Posterior vena cava (tissue), 2 donors: ENCODE measurements around the gene PLEKHA7. TPM values are rescaled to one million over a fixed set of nuclear protein-coding genes. Genes with fewer than 3 reads are reported as not detected.

Experiments
- DNase-seq: peaks from one replicate; pipeline ENCODE4 v3.0.0-alpha.2; 2020; ENCODE audit warnings: low spot score
- intact Hi-C, 2 donors: fragments of 100-400 bp; cut with DNase I; formaldehyde crosslinking; loops; one replicate each; pipeline versions ENCODE4 v1.14.1 to v1.14.2; 2022 to 2023
- total RNA-seq, 2 donors: library from RNA; stranded (reverse); fragmentation: NEBNext Ultra II Directional; extraction: Animal tissue kit (Norgen Biotek cat#: 25700); gene quantifications; one replicate each; pipeline ENCODE4 v1.2.1, GENCODE V29; 2021
- donor health status: DM: yes; HTN: yes; CAD: no.
- donor health status: DM: yes; HTN: yes; CAD: no.

PLEKHA7 gene
- total RNA-seq, 2 donors from 2014 or later = 9.0 to 10.7 TPM

DNA sequence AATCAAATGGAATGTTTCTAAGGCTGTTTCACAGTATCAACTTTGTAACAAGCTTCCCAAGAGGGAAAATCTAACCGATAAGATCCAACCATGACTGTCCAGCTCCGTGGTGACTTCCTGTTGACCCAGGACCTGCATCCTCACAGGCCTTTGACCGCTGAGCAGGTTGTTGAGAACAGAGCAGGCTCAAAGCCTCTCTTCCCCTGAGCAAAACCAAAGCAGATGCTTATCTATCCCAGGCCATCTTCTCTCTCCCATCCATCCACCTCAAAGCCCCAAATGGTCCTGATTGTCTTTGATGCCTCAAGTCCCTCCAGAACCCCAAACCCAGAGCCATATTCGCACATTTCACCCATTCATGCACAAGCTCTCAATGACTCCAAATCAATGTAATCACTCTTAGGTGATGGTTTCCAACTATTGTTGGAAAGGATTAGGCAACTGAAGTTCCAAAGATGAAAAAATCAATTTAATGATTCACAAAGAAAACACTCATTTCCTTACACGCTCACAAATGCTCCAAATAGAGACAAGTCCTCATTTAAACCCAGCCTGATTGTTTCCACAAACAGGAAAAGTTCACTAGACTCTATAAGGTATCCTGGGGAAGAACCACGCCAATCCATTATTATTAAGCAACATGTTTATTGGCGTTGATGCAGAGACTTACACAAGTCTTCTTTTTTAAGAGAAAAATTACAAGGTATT lies 227.0 kb downstream of the PLEKHA7 start:
- intact Hi-C loops = no loop called here
- DNase-seq = no peak

DNA sequence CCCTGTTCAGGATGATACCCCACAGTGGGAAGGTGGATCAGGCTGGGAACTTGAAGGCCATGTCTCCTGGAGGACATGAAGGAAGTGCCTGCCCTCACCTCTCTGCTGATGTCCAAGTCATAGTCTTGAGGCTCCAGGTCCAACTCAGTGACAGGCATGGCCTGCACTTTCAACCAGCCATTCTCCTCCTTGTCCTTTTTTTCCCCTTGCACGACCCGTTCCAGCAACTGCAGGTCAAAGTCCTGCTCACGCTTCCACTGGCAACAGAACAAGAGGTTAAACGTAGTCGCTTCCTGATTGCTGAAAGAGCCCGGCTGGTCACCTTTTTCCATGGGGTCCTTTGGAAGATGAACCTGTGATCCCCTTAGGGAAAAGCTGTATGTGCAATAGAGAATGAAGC lies 228.1 kb downstream of the PLEKHA7 start:
- intact Hi-C loops = no loop called here

DNA sequence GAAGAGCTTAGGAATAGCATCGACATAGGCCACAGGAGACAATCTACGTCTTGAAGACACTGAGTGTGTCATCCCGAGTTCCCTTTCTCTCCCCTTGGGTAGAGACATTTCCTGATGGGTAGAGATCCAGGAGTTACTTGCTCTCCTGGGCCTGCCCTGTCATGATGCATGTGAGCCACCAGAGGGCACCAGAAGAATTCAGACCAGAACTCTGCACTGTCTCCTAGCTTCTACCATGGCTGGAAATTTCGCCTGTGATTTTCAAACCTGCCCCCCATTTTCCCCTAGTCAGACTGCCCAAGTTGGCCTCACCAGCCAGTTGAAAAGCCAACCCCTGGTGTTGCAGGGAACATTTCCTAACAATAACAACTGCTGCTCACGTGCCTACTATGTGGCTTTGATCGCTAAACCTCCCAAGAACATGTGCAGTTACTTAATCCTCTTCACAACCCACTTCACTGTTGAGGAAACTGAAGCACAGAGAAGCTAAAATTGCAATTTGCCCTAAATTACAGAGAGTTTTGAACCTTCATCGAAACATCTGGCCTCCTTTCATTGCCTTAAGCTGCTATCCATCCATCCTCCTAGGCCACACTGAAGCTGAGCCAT lies 228.6 kb downstream of the PLEKHA7 start:
- intact Hi-C loops = no loop called here
- DNase-seq = peak; percentile 83

More for the DNA sequence above, 228.1 kb downstream of the PLEKHA7 start:
- no peak for DNase-seq

DNA sequence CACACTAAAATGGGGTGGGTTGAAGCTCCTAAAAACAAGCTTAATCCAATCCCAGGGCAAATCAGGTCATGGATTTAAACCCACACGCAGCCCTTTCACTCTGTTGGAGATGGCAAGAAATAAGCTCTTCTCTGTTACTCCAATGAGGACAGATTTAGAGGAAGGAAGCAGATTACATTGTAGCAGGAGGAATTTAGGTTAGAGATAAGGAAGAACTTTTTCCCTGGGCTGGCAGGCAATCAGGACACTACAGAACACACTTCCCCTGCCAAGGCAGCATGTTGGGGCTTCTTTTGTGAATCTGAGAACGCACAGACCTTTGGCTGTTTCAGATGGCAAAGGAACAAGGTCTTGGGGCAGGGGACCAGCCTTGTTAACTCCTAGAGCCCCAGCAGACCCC lies 229.5 kb downstream of the PLEKHA7 start:
- no peak for DNase-seq
- intact Hi-C loops = no loop called here

DNA sequence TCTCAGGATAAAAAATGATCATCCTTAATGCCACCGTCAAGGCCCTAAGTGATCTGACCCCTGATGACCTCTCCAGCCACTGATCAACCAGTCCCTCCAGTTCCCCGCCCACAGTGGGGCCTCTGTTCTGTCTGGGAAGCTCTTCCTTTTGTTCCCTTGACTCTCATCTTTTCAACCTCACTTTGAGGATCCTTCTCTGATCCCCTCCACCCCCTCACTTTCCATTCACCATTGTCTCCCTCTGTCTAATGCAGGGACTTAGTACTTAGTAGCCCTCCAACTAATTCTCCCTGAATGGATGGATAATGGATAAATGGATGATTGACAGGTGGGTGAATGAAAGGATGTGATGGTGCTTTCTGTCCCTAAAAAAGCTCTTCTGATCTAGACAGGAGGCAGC lies 230.1 kb downstream of the PLEKHA7 start:
- intact Hi-C loops = no loop called here
- DNase-seq = no peak

DNA sequence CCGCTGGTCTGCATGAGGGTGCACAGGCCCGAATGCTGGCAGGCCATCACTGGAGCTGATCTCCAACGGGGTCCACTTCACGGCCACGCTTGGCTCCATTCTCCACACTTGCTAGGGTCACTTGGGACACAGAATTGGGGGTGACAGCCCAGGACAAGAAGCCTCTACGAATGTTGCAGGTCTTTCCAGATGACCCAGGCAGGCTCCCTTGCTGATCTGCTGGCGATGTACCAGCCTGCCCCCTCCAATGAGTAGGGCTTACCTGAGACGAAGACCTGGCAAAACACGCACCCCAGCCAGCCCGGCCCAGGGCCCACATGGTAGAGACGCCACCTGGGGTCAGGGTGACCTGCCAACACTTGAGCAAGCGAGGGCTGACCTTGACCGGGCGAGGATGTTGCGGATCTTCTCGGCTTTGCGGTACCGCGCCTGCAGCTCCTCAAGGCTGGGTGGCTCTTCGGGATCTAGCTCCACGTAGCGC lies 230.9 kb downstream of the PLEKHA7 start:
- intact Hi-C loops = no loop called here
- DNase-seq = peak; percentile 79

DNA sequence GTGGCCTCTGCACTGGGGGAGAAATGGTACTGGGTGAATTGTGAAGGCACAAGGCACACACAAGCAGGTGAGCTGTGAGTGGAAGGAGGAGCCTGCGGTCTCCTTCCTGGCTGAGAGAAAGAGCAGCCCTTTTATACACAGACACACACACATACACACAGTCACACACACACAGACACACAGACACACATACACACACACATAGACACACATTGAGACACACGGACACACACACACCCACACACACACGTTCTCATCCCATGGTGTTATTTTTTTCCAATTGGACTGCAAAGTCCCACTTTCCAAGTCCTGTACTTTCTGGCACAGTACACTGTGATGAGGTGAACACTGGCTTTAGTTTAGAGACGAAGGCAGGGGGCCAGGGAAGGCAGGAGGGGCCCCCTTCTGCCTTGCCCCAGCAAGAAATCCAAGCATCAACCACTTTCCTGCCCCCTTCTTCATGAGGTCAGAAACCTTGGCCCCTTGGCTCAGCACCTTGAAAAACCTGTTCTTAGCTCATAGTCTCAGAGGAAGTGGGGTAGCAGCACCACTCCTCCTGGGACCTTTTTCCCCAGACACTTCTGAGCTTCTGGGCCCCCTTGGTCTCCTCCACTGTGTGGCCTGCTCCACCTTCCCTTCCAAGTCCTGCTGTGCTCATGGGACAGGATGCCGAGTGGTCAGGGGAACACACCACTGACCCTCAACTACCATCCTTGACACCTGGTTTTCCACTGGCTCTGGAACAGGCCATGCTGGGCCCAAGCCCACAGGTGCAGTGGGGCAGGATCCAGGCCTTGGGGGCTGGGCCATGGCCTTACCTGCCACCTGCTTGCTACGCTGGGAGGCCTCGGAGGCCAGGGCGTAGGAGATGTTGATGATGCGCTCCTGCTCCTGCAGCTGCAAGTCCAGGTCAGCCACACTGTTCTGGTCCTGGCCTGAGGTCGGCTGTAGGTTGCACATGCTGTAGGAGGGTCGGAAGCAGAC lies 232.0 kb downstream of the PLEKHA7 start:
- peak; percentile 65 for DNase-seq
- intact Hi-C loops = no loop called here

DNA sequence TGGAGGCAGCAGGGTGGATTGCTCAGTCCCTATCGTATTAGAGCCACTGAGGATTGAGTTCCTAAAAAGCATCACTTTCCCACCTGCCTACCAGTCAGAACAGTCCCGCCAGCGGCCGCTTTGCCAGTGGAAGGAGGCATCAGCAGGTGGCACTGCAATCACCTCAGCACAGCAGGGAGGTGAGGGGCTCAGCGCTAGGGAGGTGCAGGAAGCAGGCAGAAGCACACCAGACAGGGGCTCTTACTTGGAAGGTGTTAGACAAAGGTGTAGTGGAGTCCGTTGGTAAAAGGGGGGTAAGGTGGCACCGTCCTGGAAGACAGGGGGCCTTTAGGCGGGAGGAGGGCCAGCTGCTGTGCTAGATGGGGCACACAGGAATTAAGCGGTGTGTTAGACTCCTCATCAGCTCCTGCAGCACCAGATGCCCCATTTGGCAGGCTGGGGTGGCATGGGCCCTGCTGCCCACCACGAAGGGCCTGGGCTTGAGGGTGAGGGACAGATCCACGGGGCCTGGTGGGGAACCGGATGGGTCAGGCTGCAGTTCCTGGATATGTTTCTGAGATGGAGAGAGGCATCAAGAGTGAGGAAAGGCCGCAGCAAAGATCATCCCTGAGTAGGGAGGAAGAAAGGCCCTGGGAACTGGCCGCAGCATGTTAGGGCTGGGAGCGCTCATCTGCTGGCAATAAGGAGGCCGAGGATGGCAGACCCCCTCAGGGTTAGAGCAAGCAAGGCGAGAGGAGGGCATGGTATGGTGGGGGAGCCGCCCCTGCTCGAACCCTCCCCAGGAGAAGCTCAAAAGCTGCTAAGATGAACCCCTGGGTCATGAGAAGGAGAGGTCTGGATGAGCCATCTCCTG lies 233.3 kb downstream of the PLEKHA7 start:
- peak; percentile 72 for DNase-seq
- intact Hi-C loops = no loop called here

DNA sequence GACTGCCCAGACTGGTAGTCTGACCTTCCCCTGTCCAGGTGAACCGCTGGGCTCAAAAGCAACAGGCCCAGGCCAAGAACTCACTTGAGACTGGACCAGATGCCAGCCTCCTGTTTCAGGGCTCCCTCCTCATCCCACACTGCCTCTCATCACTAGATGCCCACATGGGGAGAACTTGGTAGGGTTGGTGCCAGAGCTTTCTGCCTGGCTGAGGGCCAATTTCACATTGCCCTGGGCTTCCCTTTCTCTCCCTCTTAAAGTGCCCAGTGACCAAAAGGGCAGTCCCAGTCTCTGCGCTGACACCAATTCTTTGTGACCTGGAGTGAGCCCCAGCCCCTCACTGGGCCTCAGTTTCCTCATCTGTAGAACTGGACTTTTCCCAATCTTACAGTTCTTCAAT lies 234.1 kb downstream of the PLEKHA7 start:
- intact Hi-C loops = no loop called here

DNA sequence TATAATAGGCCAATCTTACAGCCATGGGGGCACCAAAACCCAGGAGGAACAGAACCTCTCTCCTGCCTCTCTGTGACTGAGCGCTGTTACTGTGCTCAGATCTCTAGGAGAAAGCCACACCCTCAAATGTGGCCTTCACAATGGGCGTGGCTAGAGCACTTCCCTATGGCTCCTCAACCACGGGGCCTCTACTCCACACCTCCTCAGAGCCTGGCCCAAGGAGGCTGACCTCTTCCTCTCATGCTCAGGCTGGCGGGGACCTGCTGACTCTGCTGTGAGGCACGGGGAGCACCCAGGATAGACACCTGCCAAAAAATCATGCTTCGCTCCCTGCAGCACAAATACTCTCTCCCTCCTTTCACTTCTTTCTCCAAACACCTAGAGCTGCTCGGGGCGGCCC lies 234.8 kb downstream of the PLEKHA7 start:
- peak; percentile 78 for DNase-seq
- intact Hi-C loops = no loop called here

More for the DNA sequence above, 234.1 kb downstream of the PLEKHA7 start:
- DNase-seq = peak; percentile 55

DNA sequence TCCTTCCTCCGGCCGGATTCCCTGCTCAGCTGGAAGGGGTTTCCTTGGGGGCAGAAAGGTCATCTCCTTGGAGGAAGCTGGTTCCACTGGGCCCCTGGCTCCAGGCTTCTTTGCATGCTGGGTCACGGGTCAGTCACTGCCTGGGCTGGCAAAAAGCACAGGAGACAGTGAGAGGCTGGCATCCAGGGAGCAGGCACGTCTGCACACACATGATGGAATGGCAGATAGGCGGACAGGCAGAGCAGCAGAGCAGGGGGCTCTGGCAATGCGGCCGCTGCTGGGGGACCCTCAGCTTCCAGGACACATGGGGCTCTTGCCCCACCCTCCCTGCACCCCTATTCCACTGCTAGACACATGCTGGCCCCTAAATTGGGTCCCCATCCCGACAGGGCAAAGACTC lies 235.3 kb downstream of the PLEKHA7 start:
- intact Hi-C loops = no loop called here
- peak; percentile 57 for DNase-seq

DNA sequence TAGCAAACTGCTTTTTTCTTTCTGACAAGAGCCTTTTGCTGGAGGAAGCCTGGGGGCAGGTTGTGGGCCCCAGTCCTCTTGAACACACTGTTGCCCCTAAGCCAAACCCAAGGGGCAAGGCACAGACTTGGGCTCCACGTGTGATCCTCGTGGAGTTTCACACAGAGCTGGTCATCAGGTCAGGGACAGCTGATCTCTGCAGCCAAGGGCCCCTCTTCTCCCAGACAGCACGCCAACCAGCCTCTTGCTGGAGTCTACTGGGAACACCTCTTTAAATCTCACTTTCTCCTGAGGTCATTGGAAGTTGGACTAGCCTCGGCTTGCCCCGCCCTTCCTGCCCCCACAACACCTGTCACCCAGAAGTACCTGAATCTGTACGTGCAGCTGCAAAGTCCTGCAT lies 235.9 kb downstream of the PLEKHA7 start:
- intact Hi-C loops = no loop called here
- peak; percentile 52 for DNase-seq

DNA sequence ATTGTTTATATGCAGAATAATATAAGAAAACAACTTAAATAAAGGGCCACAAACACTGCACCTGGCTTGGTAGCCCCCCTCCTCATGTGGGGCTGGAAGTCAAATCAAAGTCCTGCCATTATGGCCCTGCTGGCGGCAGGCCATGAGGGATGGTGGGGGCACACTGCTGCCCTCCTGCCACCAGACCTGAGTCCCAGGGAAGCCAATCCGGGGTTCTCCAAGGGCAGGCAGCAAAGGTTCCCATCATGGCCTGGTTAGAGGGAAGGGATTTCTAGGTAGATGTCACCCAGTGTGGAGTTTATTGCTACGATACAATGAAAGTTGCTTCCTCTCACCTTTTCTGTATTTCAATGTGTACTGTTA lies 236.6 kb downstream of the PLEKHA7 start:
- intact Hi-C loops = no loop called here

DNA sequence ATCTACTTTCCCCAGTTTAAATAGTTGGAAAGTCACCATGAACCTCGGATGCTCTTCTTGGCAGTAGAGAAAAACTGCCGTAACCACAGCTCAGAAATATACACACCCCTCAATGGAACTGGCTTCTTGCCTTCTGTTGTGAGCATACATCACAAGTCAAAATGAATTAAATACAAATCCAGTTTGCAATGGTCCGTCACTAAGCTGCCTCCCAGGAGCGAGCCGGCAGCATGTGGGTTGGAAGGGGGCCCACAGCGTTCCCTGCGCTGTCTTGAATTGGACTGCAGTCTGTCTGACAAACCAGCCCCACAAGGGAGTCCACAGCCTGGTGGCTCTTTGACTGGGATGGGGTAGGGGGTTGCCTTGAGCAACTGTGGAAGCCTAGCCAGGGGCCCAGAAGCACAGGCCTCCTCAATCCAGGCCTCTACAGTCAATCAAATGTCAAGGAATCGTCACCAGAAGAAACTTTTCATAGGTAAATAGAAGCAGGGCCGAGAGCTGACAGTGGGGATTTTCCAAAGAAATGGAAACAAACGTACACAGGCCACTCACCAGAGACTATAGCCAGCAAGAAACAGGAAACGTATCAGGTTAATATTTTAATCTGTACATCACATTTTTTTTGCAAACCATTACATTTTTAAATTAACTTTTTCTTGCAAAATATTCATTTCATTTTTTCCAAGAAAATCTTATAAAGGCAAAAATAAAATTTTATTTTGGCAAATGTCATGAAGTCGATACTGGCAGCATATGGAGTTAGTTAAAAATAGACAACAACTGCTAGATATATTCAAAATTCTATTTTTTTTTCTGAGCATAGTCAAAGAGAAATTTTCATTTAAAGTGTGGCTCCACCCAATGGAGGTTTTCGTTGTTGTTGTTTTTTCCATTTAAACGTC lies 237.3 kb downstream of the PLEKHA7 start:
- peak; percentile 67 for DNase-seq
- intact Hi-C loops = no loop called here

More for the DNA sequence above, 236.6 kb downstream of the PLEKHA7 start:
- peak; percentile 34 for DNase-seq

DNA sequence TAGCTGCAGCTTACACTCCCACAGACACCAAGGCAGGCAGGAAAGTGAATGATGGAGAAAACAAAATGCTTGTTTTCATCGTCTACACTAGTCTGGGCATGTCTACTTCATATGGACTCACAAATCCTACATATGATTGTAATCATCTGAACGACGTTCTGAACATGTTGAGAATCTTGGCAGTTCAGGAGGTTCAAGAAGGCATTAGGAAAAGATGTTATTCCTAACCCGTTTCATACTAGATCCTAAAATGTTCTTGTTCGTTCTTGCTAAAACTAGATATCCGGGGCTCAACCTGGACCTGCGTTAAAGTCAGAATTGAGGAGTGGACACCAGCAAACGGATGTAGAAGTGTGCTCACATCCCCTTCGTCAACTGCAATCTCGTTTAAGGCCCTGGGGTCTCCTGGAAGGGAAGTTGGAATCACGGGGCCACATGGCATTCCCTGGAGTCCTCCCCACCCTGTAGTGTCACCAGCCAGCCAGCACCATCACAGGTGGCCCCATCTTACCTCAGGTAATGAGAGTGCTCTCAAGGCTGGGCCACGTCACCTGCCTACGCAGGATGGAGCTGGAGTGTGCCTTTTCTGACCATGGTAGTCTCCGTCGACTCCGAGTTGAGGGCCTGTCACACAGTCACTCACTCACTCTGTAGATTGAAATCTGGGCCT lies 238.5 kb downstream of the PLEKHA7 start:
- DNase-seq = peak; percentile 44
- intact Hi-C loops = no loop called here

DNA sequence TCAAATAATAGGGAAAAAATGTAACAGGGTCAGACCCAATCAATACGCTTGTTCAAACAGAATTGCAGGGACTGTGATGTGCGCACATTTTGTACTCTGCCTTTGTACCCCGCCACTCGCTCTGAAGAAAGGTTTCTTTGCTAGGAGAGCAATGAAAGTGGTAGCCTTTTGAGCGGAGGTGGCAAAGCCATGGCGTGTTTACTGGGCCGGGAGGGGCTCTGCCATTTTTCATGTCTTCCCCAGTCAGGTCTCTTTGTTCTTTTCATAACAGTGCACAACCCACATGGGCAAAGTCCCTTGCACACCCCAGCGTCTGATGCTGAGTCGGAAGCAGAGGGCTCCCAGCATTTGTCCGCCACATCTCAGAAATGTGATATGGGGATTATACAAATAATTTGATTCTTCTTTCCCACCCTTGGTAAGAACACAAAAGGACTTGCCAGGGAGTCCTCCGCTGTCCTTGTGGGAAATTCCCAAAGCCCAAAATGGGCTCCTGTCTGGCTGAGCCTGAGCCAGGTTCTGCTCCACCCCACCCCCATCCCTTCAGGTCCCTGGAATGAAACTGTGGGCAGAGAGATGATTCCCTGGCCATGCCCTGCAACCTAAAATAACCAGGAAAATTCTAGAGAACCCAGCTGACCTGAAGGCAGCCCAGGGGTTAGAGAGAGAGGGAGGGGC lies 239.1 kb downstream of the PLEKHA7 start:
- intact Hi-C loops = no loop called here
- DNase-seq = peak; percentile 17
